Breast epithelium (tissue), 3 donors: Measurements from ENCODE around the gene INS.

Experiments used
- POLR2A ChIP-seq: fragments of 450-650 bp; IDR thresholded peaks from one replicate; pipeline ENCODE4 v1.6.1; 2016; ENCODE audit warnings: antibody characterized with exemption, mild to moderate bottlenecking, moderate library complexity
- POLR2AphosphoS5 ChIP-seq, 3 donors: sonication (generic); formaldehyde crosslinking; IDR thresholded peaks; one replicate each; pipeline ENCODE4 v1.6.1; 2017; ENCODE audit warnings: antibody characterized with exemption in 3 of 3
- TF ChIP-seq, protein P1 (sequence below), 3 donors: fragments of 450-650 bp; IDR thresholded peaks; one replicate each; pipeline ENCODE4 v1.5.1; 2016 to 2017; ENCODE audit warnings: antibody characterized with exemption in 3 of 3, mild to moderate bottlenecking in 3 of 3, moderate library complexity in 3 of 3

DNA sequence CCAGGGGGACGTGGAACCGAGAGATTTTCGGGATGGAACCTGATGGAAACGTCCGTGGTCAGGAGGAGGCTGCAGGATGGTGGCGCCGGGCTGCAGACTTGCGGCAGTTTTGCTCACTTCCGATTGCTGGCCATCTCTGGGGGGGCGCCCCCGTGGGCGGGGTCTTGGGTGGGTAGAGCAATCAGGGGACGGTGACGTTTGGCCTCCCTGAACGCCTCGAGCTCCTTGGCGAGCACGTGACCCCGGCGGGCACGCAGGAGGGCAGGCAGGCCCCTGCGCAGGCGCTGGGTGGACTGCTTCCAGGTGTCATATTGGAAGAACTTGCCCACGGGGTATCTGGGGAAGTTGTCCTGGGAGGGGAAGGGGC is 28.2 kb downstream of the INS start:
- TF ChIP-seq, protein P1, sequence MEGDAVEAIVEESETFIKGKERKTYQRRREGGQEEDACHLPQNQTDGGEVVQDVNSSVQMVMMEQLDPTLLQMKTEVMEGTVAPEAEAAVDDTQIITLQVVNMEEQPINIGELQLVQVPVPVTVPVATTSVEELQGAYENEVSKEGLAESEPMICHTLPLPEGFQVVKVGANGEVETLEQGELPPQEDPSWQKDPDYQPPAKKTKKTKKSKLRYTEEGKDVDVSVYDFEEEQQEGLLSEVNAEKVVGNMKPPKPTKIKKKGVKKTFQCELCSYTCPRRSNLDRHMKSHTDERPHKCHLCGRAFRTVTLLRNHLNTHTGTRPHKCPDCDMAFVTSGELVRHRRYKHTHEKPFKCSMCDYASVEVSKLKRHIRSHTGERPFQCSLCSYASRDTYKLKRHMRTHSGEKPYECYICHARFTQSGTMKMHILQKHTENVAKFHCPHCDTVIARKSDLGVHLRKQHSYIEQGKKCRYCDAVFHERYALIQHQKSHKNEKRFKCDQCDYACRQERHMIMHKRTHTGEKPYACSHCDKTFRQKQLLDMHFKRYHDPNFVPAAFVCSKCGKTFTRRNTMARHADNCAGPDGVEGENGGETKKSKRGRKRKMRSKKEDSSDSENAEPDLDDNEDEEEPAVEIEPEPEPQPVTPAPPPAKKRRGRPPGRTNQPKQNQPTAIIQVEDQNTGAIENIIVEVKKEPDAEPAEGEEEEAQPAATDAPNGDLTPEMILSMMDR (IDR thresholded peaks at IDR 0.05): no peak
- no peak for TF ChIP-seq POLR2A
- no peak for TF ChIP-seq POLR2AphosphoS5 (IDR thresholded peaks at IDR 0.05)
